Measurements from ENCODE around the gene KHK. TPM values are rescaled to one million over a fixed set of nuclear protein-coding genes. Genes with fewer than 3 reads are reported as not detected.

KHK gene
- total RNA-seq, 4 donors from 2014 or later: 0.44 to 2.3 (median 1.7) TPM

- H3K4me3 ChIP-seq (replicated peaks in 1 of 3): peak overlapping the region; percentile 9 to 85 (median 55)
- intact Hi-C loops (cut with DNase I): no loop called here
- WGBS, 2 donors: 11 to 36% methylated on average over 16 to 43 of the region's 52 CpGs
- no peaks in the 10 kb centered on the region for H3K27me3 ChIP-seq
- peaks cover under 1 to 7% of the 10 kb centered on the region in 2 donors for H3K36me3 ChIP-seq
- DNase-seq: no peak
- peak overlapping the region; percentile 87 to 98 (median 94) for H3K27ac ChIP-seq
- TF ChIP-seq CTCF (IDR thresholded peaks at IDR 0.05): no peak
- TF ChIP-seq POLR2A (IDR thresholded peaks at IDR 0.05): no peak
- no peaks in the 10 kb centered on the region for H3K9me3 ChIP-seq
- H3K4me1 ChIP-seq: peaks cover 10 to 13% of the 10 kb centered on the region in 2 donors
Observed at GRCh38 chr2:27049422-27050280, 36.9 kb upstream of the KHK start.

- intact Hi-C loops (cut with DNase I): no loop called here
- no peaks in the 10 kb centered on the region for H3K9me3 ChIP-seq
- H3K36me3 ChIP-seq: peaks cover 8 to 15% of the 10 kb centered on the region in 2 donors
- peak in 5 of 6 experiments; percentile 16 to 59 (median 55) for TF ChIP-seq CTCF (IDR thresholded peaks at IDR 0.05)
- TF ChIP-seq POLR2A (IDR thresholded peaks at IDR 0.05): peak in 1 of 2 donors; percentile 30
- 0 to 3% methylated on average over 15 to 18 of the region's 48 CpGs for WGBS, 2 donors
- peak overlapping the region; percentile 9 to 85 (median 77) for H3K4me3 ChIP-seq (replicated peaks in 1 of 3)
- no peaks in the 10 kb centered on the region for H3K27me3 ChIP-seq
- peak; percentile 92 for DNase-seq
- peaks cover 10 to 13% of the 10 kb centered on the region in 2 donors for H3K4me1 ChIP-seq
- H3K27ac ChIP-seq: peak overlapping the region; percentile 87 to 98 (median 94)
Observed at GRCh38 chr2:27050281-27050995, 36.1 kb upstream of the KHK start.

GRCh38 chr2:27050996-27051901 lies 35.3 kb upstream of the KHK start, which contains the start of gene AGBL5:
AGBL5 (plus strand) TSS chr2:27051668; CDS start chr2:27052959, 1,291 bp downstream.
- Histone ChIP-seq H3K4me3 (replicated peaks in 1 of 3) (peak within 1 kb of the TSS; percentile 51 to 85 (median 77)), H3K36me3 (peaks cover 16 to 23% of the 10 kb centered on the region in 2 donors), H3K4me1 (peaks cover 10 to 13% of the 10 kb centered on the region in 2 donors), H3K27me3 (no peaks in the 10 kb centered on the region), H3K9me3 (no peaks in the 10 kb centered on the region), H3K27ac (peak within 1 kb of the TSS; percentile 87 to 98 (median 94))
- DNase-seq: peak; percentile 96 to 97
- intact Hi-C loops (cut with DNase I): no loop called here
- 1% methylated on average over 32 to 36 of the region's 67 CpGs for WGBS, 2 donors
- TF ChIP-seq POLR2A (IDR thresholded peaks at IDR 0.05) (peak in 1 of 2 donors; percentile 74), CTCF (IDR thresholded peaks at IDR 0.05) (peak in 1 of 6 experiments; percentile 3)

DNA sequence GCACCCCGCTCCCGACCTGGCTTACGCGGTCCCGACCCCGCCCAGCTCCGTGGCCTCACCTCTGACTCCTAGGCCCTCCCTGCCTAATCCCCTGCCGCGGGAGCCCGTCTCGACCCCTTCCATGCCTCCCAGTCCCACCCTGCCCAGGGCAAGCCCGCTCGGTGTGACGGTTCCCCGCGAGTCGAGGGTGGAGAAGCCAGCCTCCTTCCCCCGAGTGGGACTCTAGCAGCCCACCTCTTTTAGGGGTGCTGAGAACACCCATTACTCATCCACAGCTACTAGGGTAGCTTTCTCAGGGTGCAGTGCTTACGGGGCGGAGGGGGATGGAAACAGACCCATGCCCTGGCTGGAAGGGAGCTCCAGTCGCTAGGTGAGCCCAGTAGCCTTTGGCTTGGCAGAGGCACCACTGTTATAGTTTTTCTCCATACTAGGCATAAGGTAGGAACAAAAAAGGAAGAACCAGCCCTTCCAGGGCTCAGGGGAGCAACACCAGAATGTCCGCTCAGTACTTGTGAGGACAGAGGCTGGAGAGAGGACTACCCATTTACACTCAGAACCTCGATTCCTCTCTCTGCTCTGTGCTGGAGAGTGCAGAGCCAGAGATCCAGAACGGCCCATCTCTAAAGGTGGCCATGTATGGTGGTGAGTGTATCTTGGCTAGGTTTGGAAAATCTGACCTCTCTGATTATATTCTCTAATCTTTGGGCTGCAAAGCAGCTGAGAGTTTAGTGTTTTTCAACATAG lies 34.5 kb upstream of the KHK start:
- no peaks in the 10 kb centered on the region for H3K27me3 ChIP-seq
- H3K9me3 ChIP-seq: no peaks in the 10 kb centered on the region
- H3K4me3 ChIP-seq (replicated peaks in 1 of 3): peak overlapping the region; percentile 51 to 85 (median 77)
- H3K4me1 ChIP-seq: peaks cover 10 to 13% of the 10 kb centered on the region in 2 donors
- H3K36me3 ChIP-seq: peaks cover 22 to 27% of the 10 kb centered on the region in 2 donors
- intact Hi-C loops (cut with DNase I): no loop called here
- 6 to 15% methylated on average over 5 to 22 of the region's 24 CpGs for WGBS, 2 donors
- H3K27ac ChIP-seq: peak overlapping the region; percentile 87 to 98 (median 94)
- no peak for TF ChIP-seq POLR2A (IDR thresholded peaks at IDR 0.05)
- no peak for TF ChIP-seq CTCF (IDR thresholded peaks at IDR 0.05)
- peak; percentile 19 to 33 for DNase-seq
